ENCODE results near the gene MCM6. TPM values are rescaled to one million over a fixed set of nuclear protein-coding genes. Genes with fewer than 3 reads are reported as not detected.
"Not testable (repeated sequence)": the region's sequence is repeated elsewhere in the genome, so short reads cannot be mapped to it uniquely, and the experiment has no call there.

The MCM6 gene
- total and polyA plus RNA-seq, 4 donors, result 19.2 to 33.8 (median 25.8) TPM

DNA sequence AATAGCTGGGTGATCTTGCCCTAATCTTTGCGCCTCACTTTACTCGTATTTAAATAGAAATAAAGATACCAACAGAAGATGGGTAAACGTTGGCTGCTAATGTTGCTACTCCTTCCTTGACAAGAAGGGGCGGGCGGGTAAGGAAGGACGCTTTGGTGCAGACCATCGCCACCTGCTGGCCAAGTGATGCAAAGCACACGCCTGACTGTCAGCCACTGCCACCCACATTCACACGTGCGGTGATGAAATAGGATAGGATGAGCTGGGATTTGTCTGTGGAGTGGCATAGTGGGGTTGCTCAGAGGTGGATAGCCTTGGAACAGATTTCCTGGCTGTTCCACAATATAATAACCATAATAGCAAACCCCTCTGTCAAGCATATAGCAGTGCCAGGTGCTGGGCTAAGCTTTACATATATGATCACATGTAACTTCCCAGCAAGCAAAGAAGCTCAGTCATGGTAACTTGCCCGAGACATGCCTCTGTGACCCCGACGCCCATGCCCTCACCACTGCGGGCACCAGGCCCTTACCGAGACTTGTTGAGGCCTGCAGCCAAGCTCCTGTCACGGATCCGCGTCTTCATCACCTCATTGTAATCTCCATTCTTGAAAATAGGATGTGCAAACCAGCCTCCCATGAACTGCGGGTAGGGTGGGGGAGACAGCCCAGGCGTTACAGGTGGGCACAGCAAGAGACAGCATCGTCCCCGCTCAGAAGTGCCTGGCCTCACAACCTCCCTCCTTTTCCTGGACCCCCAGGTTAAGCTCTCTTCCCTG lies 78.6 kb downstream of the MCM6 start:
- no peaks in the 10 kb centered on the region for H3K36me3 ChIP-seq (ENCODE audit: control insufficient read depth, insufficient read depth, low read length)
- no peak overlapping the region for H3K4me3 ChIP-seq (ENCODE audit: low read depth, low read length)
- DNase-seq (ENCODE audit: low read depth in 4 of 6, low spot score in 6 of 6), result peak; percentile 2 to 74 (median 11)
- H3K9me3 ChIP-seq (ENCODE audit: control insufficient read depth, insufficient read depth, low read length), result no peaks in the 10 kb centered on the region
- H3K4me1 ChIP-seq (ENCODE audit: control insufficient read depth, insufficient read depth, low read length), result peaks cover 3% of the 10 kb centered on the region
- H3K27me3 ChIP-seq (ENCODE audit: control insufficient read depth, insufficient read depth, low read length), result no peaks in the 10 kb centered on the region
- 79% methylated on average over 9 of the region's 22 CpGs for WGBS (ENCODE audit: insufficient coverage)
- no peak overlapping the region for H3K27ac ChIP-seq (ENCODE audit: low read depth, low read length)

- Histone ChIP-seq H3K4me3 (ENCODE audit: low read depth, low read length) (no peak overlapping the region), H3K36me3 (ENCODE audit: control insufficient read depth, insufficient read depth, low read length) (no peaks in the 10 kb centered on the region), H3K9me3 (ENCODE audit: control insufficient read depth, insufficient read depth, low read length) (no peaks in the 10 kb centered on the region), H3K27ac (ENCODE audit: low read depth, low read length) (no peak overlapping the region), H3K4me1 (ENCODE audit: control insufficient read depth, insufficient read depth, low read length) (peaks cover 3% of the 10 kb centered on the region), H3K27me3 (ENCODE audit: control insufficient read depth, insufficient read depth, low read length) (no peaks in the 10 kb centered on the region)
- 92% methylated on average over 7 of the region's 8 CpGs for WGBS (ENCODE audit: insufficient coverage)
- DNase-seq (ENCODE audit: low read depth in 4 of 6, low spot score in 6 of 6), result no peak
These were observed 79.6 kb downstream of the MCM6 start for GRCh38 chr2:135796606-135797005.

DNA sequence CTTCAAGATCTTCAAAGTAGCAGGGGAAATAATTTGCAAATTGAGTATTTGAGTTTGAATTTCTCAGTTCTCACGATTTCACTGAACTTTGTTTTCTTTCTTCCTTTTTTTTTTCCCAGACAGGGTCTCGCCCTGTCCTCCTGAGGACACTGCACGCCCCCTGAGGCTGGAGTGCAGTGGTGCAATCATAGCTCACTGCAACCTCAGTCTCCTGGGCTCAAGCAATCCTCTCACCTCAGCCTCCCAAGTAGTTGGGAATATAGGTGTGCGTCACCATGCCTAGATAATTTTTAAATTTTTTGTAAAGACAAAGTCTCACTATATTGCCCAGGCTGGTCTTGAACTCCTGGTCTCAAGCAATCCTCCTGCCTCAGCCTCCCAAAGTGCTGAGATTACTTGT lies 80.6 kb downstream of the MCM6 start:
- H3K4me1 ChIP-seq (ENCODE audit: control insufficient read depth, insufficient read depth, low read length); H3K9me3 ChIP-seq (ENCODE audit: control insufficient read depth, insufficient read depth, low read length); H3K27ac ChIP-seq (ENCODE audit: low read depth, low read length); H3K36me3 ChIP-seq (ENCODE audit: control insufficient read depth, insufficient read depth, low read length); H3K27me3 ChIP-seq (ENCODE audit: control insufficient read depth, insufficient read depth, low read length); H3K4me3 ChIP-seq (ENCODE audit: low read depth, low read length); DNase-seq (ENCODE audit: low read depth in 4 of 6, low spot score in 6 of 6): not testable (repeated sequence)
- WGBS (ENCODE audit: insufficient coverage), result no CpG with 5 or more reads among the region's 4 CpGs

DNA sequence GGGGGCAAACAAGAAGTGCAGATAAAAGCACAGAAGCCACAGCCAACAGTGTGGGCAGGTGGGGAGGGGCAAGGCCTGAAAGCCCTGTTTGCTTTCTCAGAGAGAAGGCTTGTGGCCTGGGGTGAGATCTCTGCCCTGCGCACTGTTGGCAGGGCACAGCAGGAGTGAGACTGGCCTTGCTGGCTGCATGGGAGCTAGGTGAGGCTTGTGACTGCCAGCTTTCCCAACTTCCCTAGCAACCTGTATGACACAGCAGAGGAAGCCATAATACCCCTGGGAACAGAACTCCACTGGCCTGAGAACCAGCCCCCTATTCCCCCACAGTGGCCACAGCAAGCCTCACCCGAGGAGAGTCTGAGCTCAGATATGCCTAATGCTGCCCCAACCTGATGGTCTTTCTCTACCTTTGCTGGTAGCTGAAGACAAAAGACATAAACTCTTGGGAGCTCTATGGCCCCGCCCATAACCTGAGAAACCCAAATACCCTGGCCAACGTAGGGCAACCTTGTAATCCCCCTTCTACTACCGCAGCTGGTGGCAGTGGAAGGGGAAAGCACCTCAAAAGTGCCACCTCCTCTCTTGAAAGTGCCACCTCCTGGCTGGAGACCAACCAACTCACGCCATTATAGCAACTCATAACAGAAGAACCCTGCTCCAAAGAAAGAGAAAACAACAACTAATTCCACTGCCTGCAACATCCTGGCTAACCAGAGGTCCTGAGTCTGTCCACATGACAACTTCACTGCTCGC lies 83.7 kb downstream of the MCM6 start:
- Histone ChIP-seq H3K4me1 (ENCODE audit: control insufficient read depth, insufficient read depth, low read length) (peaks cover 3% of the 10 kb centered on the region), H3K27me3 (ENCODE audit: control insufficient read depth, insufficient read depth, low read length) (no peaks in the 10 kb centered on the region), H3K9me3 (ENCODE audit: control insufficient read depth, insufficient read depth, low read length) (no peaks in the 10 kb centered on the region), H3K36me3 (ENCODE audit: control insufficient read depth, insufficient read depth, low read length) (no peaks in the 10 kb centered on the region), H3K27ac (ENCODE audit: low read depth, low read length) (no peak overlapping the region), H3K4me3 (ENCODE audit: low read depth, low read length) (no peak overlapping the region)
- WGBS (ENCODE audit: insufficient coverage), result 78% methylated on average over 7 of the region's 7 CpGs
- DNase-seq (ENCODE audit: low read depth in 4 of 6, low spot score in 6 of 6), result no peak

- WGBS (ENCODE audit: insufficient coverage), result 90% methylated on average over 2 of the region's 2 CpGs
- Histone ChIP-seq H3K9me3 (ENCODE audit: control insufficient read depth, insufficient read depth, low read length) (no peaks in the 10 kb centered on the region), H3K4me3 (ENCODE audit: low read depth, low read length) (no peak overlapping the region), H3K27ac (ENCODE audit: low read depth, low read length) (no peak overlapping the region), H3K27me3 (ENCODE audit: control insufficient read depth, insufficient read depth, low read length) (no peaks in the 10 kb centered on the region), H3K36me3 (ENCODE audit: control insufficient read depth, insufficient read depth, low read length) (peaks cover 1% of the 10 kb centered on the region), H3K4me1 (ENCODE audit: control insufficient read depth, insufficient read depth, low read length) (no peaks in the 10 kb centered on the region)
- DNase-seq (ENCODE audit: low read depth in 4 of 6, low spot score in 6 of 6), result no peak
These were observed 84.6 kb downstream of the MCM6 start for GRCh38 chr2:135791418-135792190.

DNA sequence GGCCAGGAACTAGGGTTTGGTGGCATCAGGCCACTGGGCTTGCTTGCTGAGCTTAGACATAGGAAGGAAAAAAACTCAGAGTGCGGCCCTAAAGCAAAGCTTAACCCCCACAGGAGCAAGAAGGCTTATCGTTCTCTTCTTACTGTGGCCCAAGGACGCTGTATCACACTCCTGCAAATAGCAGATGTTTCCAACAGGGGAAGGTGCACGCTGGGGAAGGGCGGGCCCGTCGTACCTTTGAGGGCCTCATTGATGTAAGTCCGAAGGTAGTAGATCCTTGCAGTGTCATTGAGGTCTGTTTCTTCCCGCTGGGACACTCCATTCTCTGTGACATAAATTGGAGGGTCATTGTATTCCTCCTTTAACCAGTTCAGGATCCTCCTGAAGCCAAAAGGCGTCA lies 85.8 kb downstream of the MCM6 start:
- H3K4me3 ChIP-seq (ENCODE audit: low read depth, low read length), result no peak overlapping the region
- peaks cover 11% of the 10 kb centered on the region for H3K36me3 ChIP-seq (ENCODE audit: control insufficient read depth, insufficient read depth, low read length)
- H3K27ac ChIP-seq (ENCODE audit: low read depth, low read length), result no peak overlapping the region
- no peak for DNase-seq (ENCODE audit: low read depth in 4 of 6, low spot score in 6 of 6)
- WGBS (ENCODE audit: insufficient coverage), result 95% methylated on average over 10 of the region's 10 CpGs
- H3K27me3 ChIP-seq (ENCODE audit: control insufficient read depth, insufficient read depth, low read length), result no peaks in the 10 kb centered on the region
- no peaks in the 10 kb centered on the region for H3K9me3 ChIP-seq (ENCODE audit: control insufficient read depth, insufficient read depth, low read length)
- no peaks in the 10 kb centered on the region for H3K4me1 ChIP-seq (ENCODE audit: control insufficient read depth, insufficient read depth, low read length)

Small RNA genes within 50 kb of the gene (small RNA-seq; reads per million reads assigned to genes)
- gene RF00019 (ENCODE audit: low replicate concordance), result not detected

Other genes with a start within 250 kb of the MCM6 start
- gene UBXN4, start 134.6 kb downstream of the MCM6 start, total RNA-seq, result 100 to 1,000 TPM in 1 of 2 donors, 10 to 100 TPM in 1; 79.0 to 102 TPM
- 100 to 1,000 TPM; 101 to 112 TPM for gene UBXN4, start 134.6 kb downstream of the MCM6 start, polyA plus RNA-seq (ENCODE audit: insufficient read length in 2 of 2)
- gene LCT, start 39.3 kb downstream of the MCM6 start, total RNA-seq, result under 1 TPM; 0.06 to 0.10 TPM
- gene LCT, start 39.3 kb downstream of the MCM6 start, polyA plus RNA-seq (ENCODE audit: insufficient read length in 2 of 2), result under 1 TPM; 0.06 to 0.08 TPM
- 10 to 100 TPM; 75.6 to 93.7 TPM for gene DARS1, start 109.2 kb upstream of the MCM6 start, total RNA-seq
- gene DARS1, start 109.2 kb upstream of the MCM6 start, polyA plus RNA-seq (ENCODE audit: insufficient read length in 2 of 2), result 100 to 1,000 TPM in 1 of 2 donors, 10 to 100 TPM in 1; 97.4 to 115 TPM
- gene CXCR4, start 241.7 kb upstream of the MCM6 start, total RNA-seq, result 10 to 100 TPM; 19.2 to 52.3 TPM
- 10 to 100 TPM; 43.9 to 60.3 TPM for gene CXCR4, start 241.7 kb upstream of the MCM6 start, polyA plus RNA-seq (ENCODE audit: insufficient read length in 2 of 2)

All from spinal cord (tissue), 10 donors.